ENCODE measurements around the gene NDUFV1. TPM values are rescaled to one million over a fixed set of nuclear protein-coding genes. Genes with fewer than 3 reads are reported as not detected.

The NDUFV1 gene
- total RNA-seq, 2 experiments from 2014 or later, result 211 to 219 TPM

DNA sequence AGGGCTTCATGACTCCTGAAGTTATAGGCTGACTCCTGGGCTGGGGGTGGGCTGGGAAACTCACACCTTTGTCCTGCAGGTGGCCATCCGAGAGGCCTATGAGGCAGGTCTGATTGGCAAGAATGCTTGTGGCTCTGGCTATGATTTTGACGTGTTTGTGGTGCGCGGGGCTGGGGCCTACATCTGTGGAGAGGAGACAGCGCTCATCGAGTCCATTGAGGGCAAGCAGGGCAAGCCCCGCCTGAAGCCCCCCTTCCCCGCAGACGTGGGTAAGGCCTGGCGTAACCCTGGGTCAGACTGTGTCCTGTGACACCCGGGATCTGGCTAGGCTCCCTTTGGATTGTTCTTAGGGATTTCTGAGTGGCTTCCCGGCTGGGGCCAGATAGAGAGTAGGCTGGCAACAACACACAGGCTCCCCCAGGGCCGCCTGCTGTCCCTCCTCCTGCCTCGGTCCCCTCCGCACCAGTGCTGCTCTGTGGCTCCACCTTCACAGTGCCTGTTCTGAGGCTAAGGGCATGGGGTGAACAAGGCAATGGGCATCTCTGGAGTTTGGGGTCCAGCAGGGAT, 3.6 kb downstream of the NDUFV1 start:
- no peak for ATAC-seq (ENCODE audit: low read depth)
- H3K4me3 Mint-ChIP-seq, result no peak overlapping the region

GRCh38 chr11:67611165-67611564, 4.4 kb downstream of the NDUFV1 start:
- H3K4me3 Mint-ChIP-seq, result no peak overlapping the region
- DNase-seq, result no peak
- H3K27me3 Mint-ChIP-seq, result no peaks in the 10 kb centered on the region
- no peaks in the 10 kb centered on the region for H3K9me3 Mint-ChIP-seq
- H3K4me1 Mint-ChIP-seq, result peaks cover 19% of the 10 kb centered on the region
- no peak overlapping the region for H3K27ac Mint-ChIP-seq
- POLR2A ChIA-PET, result no interaction called here
- H3K36me3 Mint-ChIP-seq, result peaks cover 9% of the 10 kb centered on the region
- ATAC-seq (ENCODE audit: low read depth), result no peak

More for the DNA sequence above, 3.6 kb downstream of the NDUFV1 start:
- peaks cover 18% of the 10 kb centered on the region for H3K4me1 Mint-ChIP-seq
- no peak for DNase-seq
- H3K9me3 Mint-ChIP-seq, result no peaks in the 10 kb centered on the region
- H3K27me3 Mint-ChIP-seq, result no peaks in the 10 kb centered on the region
- H3K36me3 Mint-ChIP-seq, result peaks cover 9% of the 10 kb centered on the region
- POLR2A ChIA-PET, result interaction anchor here (0.6 kb wide), 1 partner anchor 229 kb away, joined by 4 read pairs; no protein-coding TSS in a partner anchor
- H3K27ac Mint-ChIP-seq, result no peak overlapping the region

DNA sequence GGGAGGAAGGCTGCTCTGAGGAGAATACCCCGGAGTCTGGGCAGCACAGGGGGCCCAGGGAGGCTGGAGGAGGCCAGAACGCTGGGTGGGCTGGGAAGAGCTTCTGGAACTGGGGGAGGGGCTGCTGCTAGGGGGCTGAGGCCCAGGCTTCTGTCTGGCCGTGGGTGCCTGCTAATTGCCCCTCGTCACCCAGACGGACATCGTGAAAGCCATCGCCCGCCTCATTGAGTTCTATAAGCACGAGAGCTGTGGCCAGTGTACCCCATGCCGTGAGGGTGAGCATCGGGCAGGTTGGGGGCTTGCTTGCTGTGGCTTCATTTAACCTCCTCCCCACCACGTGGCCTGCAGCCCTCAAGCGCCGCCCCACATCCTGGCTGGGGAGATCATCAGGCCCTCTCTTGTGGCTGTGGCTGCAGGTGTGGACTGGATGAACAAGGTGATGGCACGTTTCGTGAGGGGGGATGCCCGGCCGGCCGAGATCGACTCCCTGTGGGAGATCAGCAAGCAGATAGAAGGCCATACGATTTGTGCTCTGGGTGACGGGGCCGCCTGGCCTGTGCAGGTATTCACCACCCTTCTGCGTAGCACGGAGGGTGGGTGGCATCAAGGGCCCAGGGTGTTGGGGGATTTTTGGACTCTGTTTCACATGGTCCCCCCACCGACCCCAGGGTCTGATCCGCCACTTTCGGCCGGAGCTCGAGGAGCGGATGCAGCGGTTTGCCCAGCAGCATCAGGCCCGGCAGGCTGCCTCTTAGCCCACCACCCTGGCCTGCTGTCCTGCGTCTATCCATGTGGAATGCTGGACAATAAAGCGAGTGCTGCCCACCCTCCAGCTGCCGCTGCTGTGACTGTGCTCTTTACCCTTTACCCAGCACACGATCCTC, 5.2 kb downstream of the NDUFV1 start:
- H3K27me3 Mint-ChIP-seq, result peaks cover 2% of the 10 kb centered on the region
- ATAC-seq (ENCODE audit: low read depth), result no peak
- H3K36me3 Mint-ChIP-seq, result peaks cover 9% of the 10 kb centered on the region
- H3K4me3 Mint-ChIP-seq, result no peak overlapping the region
- no peak for DNase-seq
- POLR2A ChIA-PET, result interaction anchor here (4.7 kb wide), 1 partner anchor 18 kb away, joined by 41 read pairs; the partner anchor contains the start of gene NUDT8
- no peaks in the 10 kb centered on the region for H3K9me3 Mint-ChIP-seq
- H3K27ac Mint-ChIP-seq, result peak overlapping the region; percentile 12
- peaks cover 19% of the 10 kb centered on the region for H3K4me1 Mint-ChIP-seq

- peaks cover 21% of the 10 kb centered on the region for H3K4me1 Mint-ChIP-seq
- no peak for ATAC-seq (ENCODE audit: low read depth)
- no peak for DNase-seq
- peak overlapping the region; percentile 95 for H3K27ac Mint-ChIP-seq
- peaks cover 7% of the 10 kb centered on the region for H3K27me3 Mint-ChIP-seq
- H3K4me3 Mint-ChIP-seq, result no peak overlapping the region
- no peaks in the 10 kb centered on the region for H3K9me3 Mint-ChIP-seq
- peaks cover 9% of the 10 kb centered on the region for H3K36me3 Mint-ChIP-seq
- POLR2A ChIA-PET, result interaction anchor here (0.5 to 4.7 kb wide), 3 partner anchors 17 to 222 kb away, joined by 3 to 41 read pairs (median 10); partner anchors contain the start of gene NUDT8
These were observed 6.0 kb downstream of the NDUFV1 start for GRCh38 chr11:67612751-67613150.

GRCh38 chr11:67613313-67613959, 6.7 kb downstream of the NDUFV1 start:
- Mint-ChIP-seq H3K27ac (peak overlapping the region; percentile 95), H3K4me1 (peaks cover 19% of the 10 kb centered on the region), H3K27me3 (peaks cover 10% of the 10 kb centered on the region), H3K36me3 (peaks cover 9% of the 10 kb centered on the region), H3K4me3 (peak overlapping the region; percentile 81), H3K9me3 (no peaks in the 10 kb centered on the region)
- DNase-seq (no peak), ATAC-seq (ENCODE audit: low read depth) (no peak)
- POLR2A ChIA-PET, result interaction anchor here (0.5 to 4.7 kb wide), 6 partner anchors 16 to 567 kb away, joined by 3 to 41 read pairs (median 6); partner anchors contain the start of genes GSTP1 and NUDT8

DNA sequence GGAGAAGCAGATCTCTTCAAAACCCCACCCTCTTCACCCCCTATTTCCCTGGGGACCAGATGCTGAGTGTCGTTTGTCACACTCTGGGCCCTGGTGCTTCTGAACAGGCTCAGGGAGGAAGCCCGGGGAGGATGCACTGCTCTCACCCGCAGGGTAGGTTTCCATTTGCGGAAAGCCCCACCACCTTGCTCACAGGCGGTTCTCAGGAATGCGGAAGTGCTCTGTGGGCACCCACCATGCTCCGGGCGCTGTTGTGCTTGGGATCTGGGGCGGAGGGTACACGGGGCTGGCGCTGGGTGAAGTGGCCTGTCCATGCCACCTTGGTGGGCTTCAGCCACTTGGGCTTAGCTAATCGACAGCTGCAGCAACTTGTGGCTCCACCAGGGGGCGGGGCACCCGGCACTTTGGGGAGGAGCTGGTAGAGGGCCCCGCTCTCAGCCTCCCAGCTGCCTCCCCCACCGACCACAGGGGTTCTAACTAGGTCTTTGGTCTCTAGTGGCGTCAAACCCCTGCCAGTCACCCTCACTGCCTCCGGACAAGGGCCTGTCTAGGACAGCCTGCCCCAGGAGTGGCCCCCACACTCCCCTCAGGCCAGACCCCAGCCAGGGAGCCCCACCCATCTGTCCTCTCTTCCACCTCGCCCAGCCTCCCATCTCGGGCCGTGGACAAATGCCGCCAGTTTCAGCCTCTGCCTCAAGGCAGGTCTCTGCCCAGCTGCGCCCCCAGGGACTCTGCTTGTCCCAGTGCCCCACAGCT, 7.4 kb downstream of the NDUFV1 start:
- peaks cover 10% of the 10 kb centered on the region for H3K27me3 Mint-ChIP-seq
- H3K27ac Mint-ChIP-seq, result peak overlapping the region; percentile 95
- ATAC-seq (ENCODE audit: low read depth) (peak; percentile 82), DNase-seq (peak; percentile 86)
- H3K36me3 Mint-ChIP-seq, result peaks cover 5% of the 10 kb centered on the region
- peak overlapping the region; percentile 81 for H3K4me3 Mint-ChIP-seq
- no peaks in the 10 kb centered on the region for H3K9me3 Mint-ChIP-seq
- POLR2A ChIA-PET, result interaction anchor here (0.6 to 4.7 kb wide), 5 partner anchors 15 to 568 kb away, joined by 3 to 41 read pairs (median 8); partner anchors contain the start of genes GSTP1 and NUDT8
- H3K4me1 Mint-ChIP-seq, result peaks cover 15% of the 10 kb centered on the region

GRCh38 chr11:67614730-67615714, 8.3 kb downstream of the NDUFV1 start:
- POLR2A ChIA-PET, result interaction anchor here (1.5 to 4.7 kb wide), 4 partner anchors 14 to 54 kb away, joined by 3 to 41 read pairs (median 9); partner anchors contain the start of genes GSTP1 and NUDT8
- H3K4me3 Mint-ChIP-seq, result peak overlapping the region; percentile 81

GRCh38 chr11:67615728-67616430, 9.1 kb downstream of the NDUFV1 start:
- H3K4me1 Mint-ChIP-seq, result peaks cover 17% of the 10 kb centered on the region
- POLR2A ChIA-PET, result interaction anchor here (1.0 to 4.7 kb wide), 2 partner anchors 8 to 14 kb away, joined by 3 to 41 read pairs; partner anchors contain the start of gene NUDT8
- H3K27me3 Mint-ChIP-seq, result peaks cover 10% of the 10 kb centered on the region
- no peaks in the 10 kb centered on the region for H3K9me3 Mint-ChIP-seq
- H3K27ac Mint-ChIP-seq, result peak overlapping the region; percentile 95
- peaks cover 2% of the 10 kb centered on the region for H3K36me3 Mint-ChIP-seq
- H3K4me3 Mint-ChIP-seq, result peak overlapping the region; percentile 81
- DNase-seq, result no peak
- peak; percentile 8 for ATAC-seq (ENCODE audit: low read depth)

More at GRCh38 chr11:67614730-67615714, 8.3 kb downstream of the NDUFV1 start:
- peaks cover 15% of the 10 kb centered on the region for H3K4me1 Mint-ChIP-seq
- ATAC-seq (ENCODE audit: low read depth), result peak; percentile 47
- peak overlapping the region; percentile 95 for H3K27ac Mint-ChIP-seq
- peaks cover 2% of the 10 kb centered on the region for H3K36me3 Mint-ChIP-seq
- peaks cover 10% of the 10 kb centered on the region for H3K27me3 Mint-ChIP-seq
- H3K9me3 Mint-ChIP-seq, result no peaks in the 10 kb centered on the region
- DNase-seq, result peak; percentile 83

DNA sequence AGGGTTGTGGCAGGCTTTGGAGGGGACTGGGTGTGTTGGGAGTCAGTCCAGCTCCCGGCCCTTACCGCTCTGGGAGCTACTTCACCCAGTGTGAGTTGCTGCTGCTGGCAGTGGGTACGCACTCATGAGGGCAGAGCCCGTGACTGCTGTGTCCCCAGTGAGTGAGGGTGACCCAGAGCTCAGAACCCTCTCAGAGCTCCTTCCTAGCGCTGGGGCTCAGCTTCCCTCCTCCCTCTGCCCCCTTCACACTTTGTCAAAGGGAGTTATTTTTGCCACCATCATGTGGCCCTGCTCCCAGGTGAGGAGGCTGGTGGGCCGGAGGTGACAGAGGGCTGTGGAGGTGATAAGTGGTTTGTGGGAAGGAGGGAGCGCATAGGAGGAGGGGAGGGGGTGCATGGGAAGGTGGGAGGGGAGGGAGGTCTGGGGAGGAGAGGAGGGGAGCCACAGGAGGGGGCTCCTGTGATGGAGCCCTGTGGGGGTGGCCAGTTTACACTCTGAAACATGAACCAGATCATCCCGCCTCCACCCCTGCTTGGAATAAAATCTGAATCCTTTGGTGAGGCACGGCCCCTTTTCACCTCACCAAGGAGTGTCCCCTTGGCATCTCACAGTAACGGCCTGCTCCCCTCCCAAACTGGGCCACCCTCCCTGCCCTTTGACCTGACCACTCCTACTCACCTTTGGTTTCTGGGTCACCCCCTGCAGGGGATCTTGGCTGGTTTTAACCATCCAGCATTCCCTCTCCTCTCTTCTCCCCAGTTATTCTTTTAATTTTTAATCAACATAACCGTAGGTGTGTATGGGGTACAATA, 9.9 kb downstream of the NDUFV1 start:
- DNase-seq (no peak), ATAC-seq (ENCODE audit: low read depth) (no peak)
- H3K36me3 Mint-ChIP-seq, result peaks cover 2% of the 10 kb centered on the region
- H3K27me3 Mint-ChIP-seq, result peaks cover 10% of the 10 kb centered on the region
- H3K9me3 Mint-ChIP-seq, result no peaks in the 10 kb centered on the region
- peak overlapping the region; percentile 95 for H3K27ac Mint-ChIP-seq
- POLR2A ChIA-PET, result interaction anchor here (1.0 to 4.7 kb wide), 3 partner anchors 9 to 13 kb away, joined by 3 to 41 read pairs (median 6); partner anchors contain the start of gene NUDT8
- peak overlapping the region; percentile 81 for H3K4me3 Mint-ChIP-seq
- peaks cover 17% of the 10 kb centered on the region for H3K4me1 Mint-ChIP-seq

DNA sequence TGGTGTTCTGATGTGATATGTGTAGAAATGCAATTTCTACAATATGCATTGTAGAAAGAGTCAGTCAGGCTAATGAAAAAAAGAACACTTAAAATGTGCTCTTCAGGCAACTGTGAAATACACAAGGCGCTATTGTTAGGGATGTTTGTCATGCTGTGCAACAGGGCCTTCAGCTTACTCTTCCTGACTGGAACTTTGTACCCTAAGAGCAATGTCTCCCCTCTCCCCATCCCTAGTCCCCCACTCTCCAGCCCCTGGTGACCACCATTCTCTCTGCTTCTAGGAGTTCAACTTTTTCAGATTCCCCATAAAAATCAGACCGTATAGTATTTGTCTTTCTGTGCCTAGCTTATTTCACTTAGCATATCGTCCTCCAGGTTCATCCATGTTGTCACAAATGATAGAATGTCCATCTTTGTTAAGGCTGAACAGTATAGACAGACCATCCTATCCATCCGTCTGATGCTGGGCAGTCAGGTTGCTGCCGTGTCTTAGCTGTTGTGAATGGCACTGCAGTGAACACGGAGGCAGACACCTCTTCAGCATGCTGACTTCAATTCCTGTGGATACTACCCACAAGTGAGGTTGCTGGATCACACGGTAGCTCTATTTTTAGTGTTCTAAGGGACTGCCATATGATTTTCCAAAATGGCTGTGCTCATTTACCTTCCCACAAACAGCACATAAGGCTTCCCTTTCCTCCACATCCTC, 10.7 kb downstream of the NDUFV1 start:
- POLR2A ChIA-PET, result interaction anchor here (1.7 kb wide), 1 partner anchor 12 kb away, joined by 6 read pairs; the partner anchor contains the start of gene NUDT8
- ATAC-seq (ENCODE audit: low read depth) (no peak), DNase-seq (no peak)
- H3K9me3 Mint-ChIP-seq, result no peaks in the 10 kb centered on the region
- peak overlapping the region; percentile 55 for H3K27ac Mint-ChIP-seq
- H3K4me3 Mint-ChIP-seq, result peak overlapping the region; percentile 45
- H3K27me3 Mint-ChIP-seq, result peaks cover 10% of the 10 kb centered on the region
- H3K4me1 Mint-ChIP-seq, result peaks cover 17% of the 10 kb centered on the region
- H3K36me3 Mint-ChIP-seq, result peaks cover 2% of the 10 kb centered on the region

Measured in activated naive CD8-positive, alpha-beta T cell treated with anti-CD3 and anti-CD28 coated beads, Interleukin-2, amount 10 ng/mL, durations not matched to agents 7 days and 5 days (primary cell).